ENCODE data around the gene JMJD8.

The JMJD8 gene

GRCh38 chr16:674214-674881 lies 9.8 kb downstream of the JMJD8 start:
- H3K4me3 ChIP-seq (ENCODE audit: low read length) = no peak overlapping the region
- no peak for TF ChIP-seq CTCF (IDR thresholded peaks at IDR 0.05; ENCODE audit: insufficient read depth, low read depth, low read length, missing control alignments)
- no peak for DNase-seq (ENCODE audit: low read depth)

GRCh38 chr16:673399-673991 lies 10.6 kb downstream of the JMJD8 start:
- TF ChIP-seq CTCF (IDR thresholded peaks at IDR 0.05; ENCODE audit: insufficient read depth, low read depth, low read length, missing control alignments) = no peak
- no peak overlapping the region for H3K4me3 ChIP-seq (ENCODE audit: low read length)

GRCh38 chr16:672851-673250 lies 11.3 kb downstream of the JMJD8 start:
- TF ChIP-seq CTCF (IDR thresholded peaks at IDR 0.05; ENCODE audit: insufficient read depth, low read depth, low read length, missing control alignments) = no peak
- no peak overlapping the region for H3K4me3 ChIP-seq (ENCODE audit: low read length)
- no peak for DNase-seq (ENCODE audit: low read depth)

More at GRCh38 chr16:673399-673991, 10.6 kb downstream of the JMJD8 start:
- DNase-seq (ENCODE audit: low read depth) = no peak

- TF ChIP-seq CTCF (IDR thresholded peaks at IDR 0.05; ENCODE audit: insufficient read depth, low read depth, low read length, missing control alignments) = no peak
- no peak for DNase-seq (ENCODE audit: low read depth)
- no peak overlapping the region for H3K4me3 ChIP-seq (ENCODE audit: low read length)
Measured at GRCh38 chr16:672371-672770, 11.8 kb downstream of the JMJD8 start.

- H3K4me3 ChIP-seq (ENCODE audit: low read length) = no peak overlapping the region
- DNase-seq (ENCODE audit: low read depth) = no peak
- no peak for TF ChIP-seq CTCF (IDR thresholded peaks at IDR 0.05; ENCODE audit: insufficient read depth, low read depth, low read length, missing control alignments)
Measured at GRCh38 chr16:671353-672131, 12.6 kb downstream of the JMJD8 start.

- no peak for DNase-seq (ENCODE audit: low read depth)
- H3K4me3 ChIP-seq (ENCODE audit: low read length) = no peak overlapping the region
- no peak for TF ChIP-seq CTCF (IDR thresholded peaks at IDR 0.05; ENCODE audit: insufficient read depth, low read depth, low read length, missing control alignments)
Measured at GRCh38 chr16:670485-671352, 13.4 kb downstream of the JMJD8 start.
